A549 (cell line): ENCODE data around the gene TMEM229A. TPM values are rescaled to one million over a fixed set of nuclear protein-coding genes. Genes with fewer than 3 reads are reported as not detected.
A peak's percentile ranks its signal among the peaks of the same experiment; 100 is the strongest.

Experiments
- ATAC-seq, 2 experiments: fragments of 200-7000 bp in 1 of 2; fragments of >200 bp in 1 of 2; cut with Nextera tagmentation in 1 of 2; cut with Tn5 transposase in 1 of 2; 3 replicates each; pipeline versions ENCODE4 v1.8.0 to v1.9.1; 2018 to 2020; ENCODE audit warnings: mild to moderate bottlenecking in 1 of 2, moderate library complexity in 1 of 2
- CTCF ChIA-PET: fragments of 300-600 bp; sonication (Branson Sonifier 250); formaldehyde crosslinking; extraction: SDS; loops from one replicate; lab custom pipeline; 2021; ENCODE audit warnings: antibody characterized with exemption, inconsistent platforms; lab: Yijun Ruan, JAX
- POLR2A ChIA-PET: fragments of 350-600 bp; formaldehyde crosslinking; extraction: SDS; loops from one replicate; lab custom pipeline; 2021; ENCODE audit warnings: antibody characterized with exemption, inconsistent platforms; lab: Yijun Ruan, JAX
- DNase-seq, 2 experiments: peaks; one replicate each; pipeline versions ENCODE4 v3.0.0 to v3.0.0-alpha.2; 2011 to 2016; ENCODE audit warnings: low read depth in 1 of 2, low spot score in 1 of 2
- FAIRE-seq: peaks from 2 replicates; lab custom pipeline; 2011; peaks lifted over from hg19 to GRCh38; lab: Jason Lieb, UNC
- H3K27ac ChIP-seq, 2 experiments: fragments of >200 bp; sonication (Bioruptor Twin); formaldehyde crosslinking; 3 replicates each; pipeline ENCODE4 v1.5.1; 2016 to 2017
- H3K4me1 ChIP-seq: fragments of >200 bp; sonication (Bioruptor Twin); formaldehyde crosslinking; 3 replicates; pipeline ENCODE4 v1.6.1; 2016
- H3K4me2 ChIP-seq: fragments of >200 bp; sonication (Bioruptor Twin); formaldehyde crosslinking; 3 replicates; pipeline ENCODE4 v1.6.1; 2016
- H3K4me3 ChIP-seq: fragments of >200 bp; sonication (Bioruptor Twin); formaldehyde crosslinking; 3 replicates; pipeline ENCODE4 v1.5.1; 2016
- H3K9me3 ChIP-seq: fragments of >200 bp; sonication (Bioruptor Twin); formaldehyde crosslinking; 3 replicates; pipeline ENCODE4 v1.6.1; 2016
- CHD4 ChIP-seq: fragments of 200-600 bp; sonication (generic); IDR thresholded peaks from 2 replicates; pipeline ENCODE4 v1.6.1; 2016; ENCODE audit warnings: antibody characterized with exemption, mild to moderate bottlenecking, borderline replicate concordance
- FOSL2 ChIP-seq, 2 experiments: fragments of 450-650 bp in 1 of 2; fragments of >200 bp in 1 of 2; sonication (Bioruptor Twin) in 1 of 2; formaldehyde crosslinking; IDR thresholded peaks; 2 replicates each; pipeline versions ENCODE4 v1.5.0 to v1.6.1; 2016 to 2020; ENCODE audit warnings: mild to moderate bottlenecking in 1 of 2, moderate library complexity in 1 of 2
- GATA3 ChIP-seq: IDR thresholded peaks from 2 replicates; pipeline ENCODE4 v1.6.1; 2012; ENCODE audit warnings: borderline replicate concordance
- HDAC2 ChIP-seq: fragments of 200-600 bp; sonication (generic); IDR thresholded peaks from 2 replicates; pipeline ENCODE4 v1.6.1; 2016
- HOXA7 ChIP-seq: fragments of 250-450 bp; sonication (Bioruptor Pico); IDR thresholded peaks from 2 replicates; pipeline ENCODE4 v1.5.0; 2020; ENCODE audit warnings: mild to moderate bottlenecking, moderate library complexity
- KDM5A ChIP-seq: fragments of 200-600 bp; sonication (generic); IDR thresholded peaks from 2 replicates; pipeline ENCODE4 v1.6.1; 2016; ENCODE audit warnings: antibody characterized with exemption, mild to moderate bottlenecking
- NR3C1 ChIP-seq: fragments of >200 bp; sonication (Bioruptor Twin); formaldehyde crosslinking; IDR thresholded peaks from 3 replicates; pipeline ENCODE4 v1.6.1; 2017
- REST ChIP-seq: fragments of 200-600 bp; sonication (generic); IDR thresholded peaks from 2 replicates; pipeline ENCODE4 v1.6.1; 2016; ENCODE audit warnings: antibody characterized with exemption, mild to moderate bottlenecking, moderate library complexity
- TP53 ChIP-seq: fragments of 250-450 bp; sonication (Bioruptor Pico); IDR thresholded peaks from 2 replicates; pipeline ENCODE4 v1.5.0; 2021; ENCODE audit warnings: mild to moderate bottlenecking, moderate library complexity
- USF2 ChIP-seq: fragments of 450-650 bp; IDR thresholded peaks from 2 replicates; pipeline ENCODE4 v1.6.1; 2014; ENCODE audit warnings: antibody characterized with exemption
- ZNF302 ChIP-seq: fragments of 250-450 bp; sonication (Bioruptor Pico); IDR thresholded peaks from 2 replicates; pipeline ENCODE4 v1.9.0; 2021; ENCODE audit warnings: inconsistent platforms, mild to moderate bottlenecking, moderate library complexity
- WGBS: methylation state at CpG from one replicate; pipeline ENCODE4 v1.1.6; 2017; ENCODE audit errors: missing lambda C conversion rate; 5-methylcytosine and 5-hydroxymethylcytosine counted together
- polyA plus RNA-seq, 4 experiments: library from polyadenylated mRNA; depleted of rRNA in 3 of 4; stranded (reverse); fragments of >200 nt; fragmentation: RNase III in 1 of 4; extraction: RNeasy Plus Mini Kit Qiagen cat#74134 plus additional on column Dnase treatment in 1 of 4; gene quantifications; 2 replicates in 3 of 4; 3 replicates in 1 of 4; pipeline ENCODE4 v1.2.3, GENCODE V29; 2011 to 2017
- TF ChIP-seq, protein P1 (sequence below): fragments of >200 bp; sonication (Bioruptor Twin); formaldehyde crosslinking; IDR thresholded peaks from 3 replicates; pipeline ENCODE4 v1.6.1; 2016
- TF ChIP-seq, protein P2 (sequence below): IDR thresholded peaks from 2 replicates; pipeline ENCODE4 v1.6.1; 2012
- TF ChIP-seq, protein P3 (sequence below): fragments of 250-450 bp; sonication (Bioruptor Pico); IDR thresholded peaks from 2 replicates; pipeline ENCODE4 v1.5.0; 2021; ENCODE audit warnings: mild to moderate bottlenecking, moderate library complexity, borderline replicate concordance
- TF ChIP-seq, protein P4 (sequence below): fragments of >200 bp; sonication (Bioruptor Twin); formaldehyde crosslinking; IDR thresholded peaks from 2 replicates; pipeline ENCODE4 v1.6.1; 2016

The TMEM229A gene
- polyA plus RNA-seq, 2 of the 4 experiments (the other 2 are of a cell fraction): not detected

GRCh38 chr7:124073310-124073645 is 40.4 kb upstream of the TMEM229A start:
- no peak overlapping the region for H3K27ac ChIP-seq
- ChIA-PET CTCF (no interaction called here), POLR2A (no interaction called here)
- no peak for FAIRE-seq
- no peak for DNase-seq
- H3K9me3 ChIP-seq: no peaks in the 10 kb centered on the region
- TF ChIP-seq KDM5A (no peak), ZNF302 (CRISPR knock-in tag) (no peak), TP53 (CRISPR knock-in tag) (no peak), CHD4 (no peak), REST (no peak), HOXA7 (CRISPR knock-in tag) (no peak), HDAC2 (no peak), NR3C1 (no peak)
- TF ChIP-seq, protein P1, sequence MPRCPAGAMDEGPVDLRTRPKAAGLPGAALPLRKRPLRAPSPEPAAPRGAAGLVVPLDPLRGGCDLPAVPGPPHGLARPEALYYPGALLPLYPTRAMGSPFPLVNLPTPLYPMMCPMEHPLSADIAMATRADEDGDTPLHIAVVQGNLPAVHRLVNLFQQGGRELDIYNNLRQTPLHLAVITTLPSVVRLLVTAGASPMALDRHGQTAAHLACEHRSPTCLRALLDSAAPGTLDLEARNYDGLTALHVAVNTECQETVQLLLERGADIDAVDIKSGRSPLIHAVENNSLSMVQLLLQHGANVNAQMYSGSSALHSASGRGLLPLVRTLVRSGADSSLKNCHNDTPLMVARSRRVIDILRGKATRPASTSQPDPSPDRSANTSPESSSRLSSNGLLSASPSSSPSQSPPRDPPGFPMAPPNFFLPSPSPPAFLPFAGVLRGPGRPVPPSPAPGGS: no peak
- TF ChIP-seq, protein P2, sequence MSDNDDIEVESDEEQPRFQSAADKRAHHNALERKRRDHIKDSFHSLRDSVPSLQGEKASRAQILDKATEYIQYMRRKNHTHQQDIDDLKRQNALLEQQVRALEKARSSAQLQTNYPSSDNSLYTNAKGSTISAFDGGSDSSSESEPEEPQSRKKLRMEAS: no peak
- TF ChIP-seq, protein P3, sequence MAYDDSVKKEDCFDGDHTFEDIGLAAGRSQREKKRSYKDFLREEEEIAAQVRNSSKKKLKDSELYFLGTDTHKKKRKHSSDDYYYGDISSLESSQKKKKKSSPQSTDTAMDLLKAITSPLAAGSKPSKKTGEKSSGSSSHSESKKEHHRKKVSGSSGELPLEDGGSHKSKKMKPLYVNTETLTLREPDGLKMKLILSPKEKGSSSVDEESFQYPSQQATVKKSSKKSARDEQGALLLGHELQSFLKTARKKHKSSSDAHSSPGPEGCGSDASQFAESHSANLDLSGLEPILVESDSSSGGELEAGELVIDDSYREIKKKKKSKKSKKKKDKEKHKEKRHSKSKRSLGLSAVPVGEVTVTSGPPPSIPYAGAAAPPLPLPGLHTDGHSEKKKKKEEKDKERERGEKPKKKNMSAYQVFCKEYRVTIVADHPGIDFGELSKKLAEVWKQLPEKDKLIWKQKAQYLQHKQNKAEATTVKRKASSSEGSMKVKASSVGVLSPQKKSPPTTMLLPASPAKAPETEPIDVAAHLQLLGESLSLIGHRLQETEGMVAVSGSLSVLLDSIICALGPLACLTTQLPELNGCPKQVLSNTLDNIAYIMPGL: no peak
- TF ChIP-seq, protein P4, sequence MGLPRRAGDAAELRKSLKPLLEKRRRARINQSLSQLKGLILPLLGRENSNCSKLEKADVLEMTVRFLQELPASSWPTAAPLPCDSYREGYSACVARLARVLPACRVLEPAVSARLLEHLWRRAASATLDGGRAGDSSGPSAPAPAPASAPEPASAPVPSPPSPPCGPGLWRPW: no peak
- H3K4me2 ChIP-seq: peak overlapping the region; percentile 46
- ATAC-seq: no peak
- WGBS: 21% methylated on average over 4 of the region's 4 CpGs
- no peak overlapping the region for H3K4me3 ChIP-seq
- H3K4me1 ChIP-seq: peaks cover 10% of the 10 kb centered on the region; the same call in 1 of the 3 replicates

GRCh38 chr7:124072603-124073309 is 39.9 kb upstream of the TMEM229A start:
- ATAC-seq: peak in 1 of 2 experiments; percentile 68; a peak in 4 of 6 replicates
- 0 out of 2 replicates have a peak, but pooled peaks have one; percentile 24 for TF ChIP-seq FOSL2 (IDR thresholded peaks at IDR 0.05)
- TF ChIP-seq FOSL2 (CRISPR knock-in tag; IDR thresholded peaks at IDR 0.05): peak; percentile 75
- TF ChIP-seq USF2: no peak
- TF ChIP-seq GATA3: no peak
- DNase-seq: peak in 1 of 2 experiments; percentile 33
- POLR2A ChIA-PET: no interaction called here
- Histone ChIP-seq H3K4me1 (peaks cover 10% of the 10 kb centered on the region; the same call in 1 of the 3 replicates), H3K4me3 (no peak overlapping the region), H3K4me2 (peak overlapping the region; percentile 46), H3K9me3 (no peaks in the 10 kb centered on the region), H3K27ac (no peak overlapping the region)
- WGBS: 13% methylated on average over 4 of the region's 4 CpGs
- CTCF ChIA-PET: no interaction called here
- no peak for FAIRE-seq
